SK-N-SH treated with all-trans-retinoic acid at 6 μM for 48 hours (cell line): ENCODE data around the gene PIERCE2.

ENCODE experiments used
- ARNTL ChIP-seq: fragments of 450-650 bp; formaldehyde crosslinking; IDR thresholded peaks from 2 replicates; pipeline ENCODE4 v1.5.0; 2020; ENCODE audit warnings: low read depth, mild to moderate bottlenecking, moderate library complexity, borderline replicate concordance
- CREB5 ChIP-seq: fragments of 250-450 bp; sonication (Bioruptor Pico); IDR thresholded peaks from 2 replicates; pipeline ENCODE4 v1.5.1; 2020; ENCODE audit warnings: low read depth, mild to moderate bottlenecking, moderate library complexity
- ESRRG ChIP-seq: fragments of 250-450 bp; sonication (Bioruptor Pico); IDR thresholded peaks from 2 replicates; pipeline ENCODE4 v1.6.1; 2021; ENCODE audit warnings: mild to moderate bottlenecking
- PATZ1 ChIP-seq: fragments of 250-450 bp; sonication (Bioruptor Pico); IDR thresholded peaks from 2 replicates; pipeline ENCODE4 v1.8.0; 2020; ENCODE audit warnings: mild to moderate bottlenecking, moderate library complexity, borderline replicate concordance
- RARB ChIP-seq: fragments of 250-450 bp; sonication (Bioruptor Pico); IDR thresholded peaks from 2 replicates; pipeline ENCODE4 v1.8.0; 2021; ENCODE audit warnings: mild to moderate bottlenecking, moderate library complexity
- TSHZ2 ChIP-seq: fragments of 250-450 bp; sonication (Bioruptor Pico); IDR thresholded peaks from 2 replicates; pipeline ENCODE4 v1.5.0; 2020; ENCODE audit warnings: mild to moderate bottlenecking, moderate library complexity
- ZC3H10 ChIP-seq: fragments of 250-450 bp; sonication (Bioruptor Pico); IDR thresholded peaks from 2 replicates; pipeline ENCODE4 v1.5.1; 2021; ENCODE audit warnings: mild to moderate bottlenecking, moderate library complexity
- ZFP3 ChIP-seq: fragments of 250-450 bp; sonication (Bioruptor Pico); IDR thresholded peaks from 2 replicates; pipeline ENCODE4 v1.5.0; 2020; ENCODE audit warnings: mild to moderate bottlenecking, moderate library complexity
- ZFP30 ChIP-seq: fragments of 450-650 bp; formaldehyde crosslinking; IDR thresholded peaks from 2 replicates; pipeline ENCODE4 v1.5.0; 2022; ENCODE audit warnings: mild to moderate bottlenecking, moderate library complexity
- ZNF565 ChIP-seq: fragments of 450-650 bp; formaldehyde crosslinking; conservative IDR thresholded peaks from 2 replicates; pipeline ENCODE4 v1.5.0; 2020; ENCODE audit warnings: low read depth, mild to moderate bottlenecking, moderate library complexity
- ZNF70 ChIP-seq: fragments of 450-650 bp; formaldehyde crosslinking; IDR thresholded peaks from 2 replicates; pipeline ENCODE4 v1.5.0; 2020; ENCODE audit warnings: mild to moderate bottlenecking, moderate library complexity
- ZNF8 ChIP-seq: fragments of 450-650 bp; formaldehyde crosslinking; IDR thresholded peaks from 2 replicates; pipeline ENCODE4 v1.5.0; 2020; ENCODE audit warnings: mild to moderate bottlenecking, moderate library complexity

GRCh38 chr15:55468321-55468720, 60.0 kb downstream of the PIERCE2 start:
- TF ChIP-seq ZNF70 (CRISPR knock-in tag): no peak
- TF ChIP-seq ZC3H10 (CRISPR knock-in tag): no peak
- no peak for TF ChIP-seq ZNF565 (CRISPR knock-in tag)
- no peak for TF ChIP-seq ARNTL (CRISPR knock-in tag)
- no peak for TF ChIP-seq CREB5 (CRISPR knock-in tag)
- no peak for TF ChIP-seq PATZ1 (CRISPR knock-in tag)
- TF ChIP-seq TSHZ2 (CRISPR knock-in tag): no peak
- no peak for TF ChIP-seq ZFP3
- TF ChIP-seq ZFP30 (CRISPR knock-in tag): no peak
- TF ChIP-seq ZNF8 (CRISPR knock-in tag): no peak
- no peak for TF ChIP-seq ESRRG
- no peak for TF ChIP-seq RARB (CRISPR knock-in tag)
